ENCODE results near the gene PRMT3.
"Not testable (repeated sequence)": the region's sequence is repeated elsewhere in the genome, so short reads cannot be mapped to it uniquely, and the experiment has no call there.

The PRMT3 gene

DNA sequence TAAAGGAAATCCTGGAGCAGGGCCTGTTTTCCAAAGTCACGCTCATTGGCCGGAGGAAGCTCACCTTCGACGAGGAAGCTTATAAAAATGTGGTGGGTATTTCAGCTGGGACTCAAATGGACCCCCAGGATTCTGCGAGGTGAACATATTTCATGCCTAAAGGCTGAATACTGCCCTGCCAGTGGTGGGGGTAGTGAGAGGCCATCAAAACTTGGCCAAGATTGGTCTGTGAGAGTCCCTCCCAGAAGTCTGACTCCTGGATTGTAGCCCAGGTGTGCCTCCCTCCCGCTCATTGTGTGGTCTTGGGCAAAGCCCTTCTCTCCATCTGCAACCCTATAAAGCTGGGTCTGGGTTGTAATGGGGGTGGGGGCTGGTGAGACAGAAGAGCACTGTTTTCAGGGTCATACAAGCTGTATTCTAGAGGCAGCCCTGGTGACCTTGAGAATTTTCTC lies 23.1 kb upstream of the PRMT3 start:
- ATAC-seq (replicated peaks): no peak
- H3K36me3 Mint-ChIP-seq (ENCODE audit: insufficient read depth): peaks cover 14% of the 10 kb centered on the region
- no peaks in the 10 kb centered on the region for H3K9me3 Mint-ChIP-seq
- H3K4me3 Mint-ChIP-seq: peak overlapping the region; percentile 76 to 83
- peaks cover 46 to 61% of the 10 kb centered on the region in 2 donors for H3K4me1 Mint-ChIP-seq (ENCODE audit: low read depth in 2 of 2)
- H3K27me3 Mint-ChIP-seq: no peaks in the 10 kb centered on the region
- DNase-seq: no peak
- H3K27ac Mint-ChIP-seq: peak overlapping the region; percentile 76 to 90

DNA sequence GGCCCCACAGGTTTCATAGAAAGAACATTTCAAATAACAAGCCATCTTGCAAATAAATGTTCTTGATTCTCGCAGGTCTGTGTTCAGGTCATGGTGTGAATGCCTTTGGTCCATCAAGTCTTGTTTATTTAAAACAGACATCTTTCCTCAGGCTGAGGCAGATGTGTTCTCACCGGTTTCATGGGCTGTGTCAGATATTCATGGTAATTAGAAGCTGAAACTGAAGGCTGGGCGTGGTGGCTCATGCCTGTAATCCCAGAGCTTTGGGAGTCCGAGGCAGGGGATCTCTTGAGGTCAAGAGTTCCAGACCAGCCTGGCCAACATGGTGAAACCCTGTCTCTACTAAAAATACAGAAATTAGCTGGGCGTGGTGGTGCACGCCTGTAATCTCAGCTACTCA lies 22.1 kb upstream of the PRMT3 start:
- Mint-ChIP-seq H3K4me1 (ENCODE audit: low read depth in 2 of 2) (peaks cover 43 to 59% of the 10 kb centered on the region in 2 donors), H3K4me3 (peak overlapping the region; percentile 76 to 83)
- ATAC-seq (replicated peaks): not testable (repeated sequence)

DNA sequence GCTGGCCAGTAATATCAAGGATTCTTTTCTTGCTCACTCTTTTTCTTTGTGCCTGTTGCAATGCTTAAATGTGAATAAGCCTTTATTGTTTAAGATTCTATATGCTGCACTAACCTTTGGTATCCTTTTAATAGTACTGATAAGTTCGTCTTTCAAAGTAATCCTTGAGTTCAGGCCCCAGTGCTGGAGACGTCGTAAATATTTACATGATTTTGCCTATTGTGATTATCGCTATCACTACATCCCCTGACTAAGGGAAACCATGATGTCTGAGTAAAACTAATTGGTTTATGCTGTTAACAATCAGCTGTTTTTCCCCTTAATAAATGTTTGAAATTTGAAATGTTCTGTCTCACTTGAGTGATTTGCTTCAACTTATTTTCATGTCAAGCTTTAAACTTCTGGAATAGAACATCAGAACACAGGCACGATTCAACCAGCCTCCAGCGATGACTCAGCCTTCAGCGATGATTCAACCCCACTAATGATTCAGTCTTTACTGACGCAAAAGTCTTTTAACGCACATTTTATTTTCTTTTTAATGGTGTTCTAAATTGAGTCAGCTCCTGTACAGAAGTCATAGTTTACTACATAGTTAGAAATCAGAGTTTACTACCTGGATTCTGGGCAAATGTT lies 20.1 kb upstream of the PRMT3 start:
- Mint-ChIP-seq H3K27ac (peak overlapping the region; percentile 28 to 67), H3K4me1 (ENCODE audit: low read depth in 2 of 2) (peaks cover 37 to 46% of the 10 kb centered on the region in 2 donors), H3K27me3 (no peaks in the 10 kb centered on the region), H3K4me3 (peak overlapping the region in 1 of 2 donors; percentile 15), H3K36me3 (ENCODE audit: insufficient read depth) (peaks cover 18% of the 10 kb centered on the region), H3K9me3 (no peaks in the 10 kb centered on the region)
- ATAC-seq (replicated peaks) (no peak), DNase-seq (no peak)

More for the DNA sequence above, 22.1 kb upstream of the PRMT3 start:
- Mint-ChIP-seq H3K36me3 (ENCODE audit: insufficient read depth) (peaks cover 14% of the 10 kb centered on the region), H3K27ac (peak overlapping the region in 1 of 2 donors; percentile 90)
- not testable (repeated sequence) for H3K9me3 Mint-ChIP-seq, DNase-seq, H3K27me3 Mint-ChIP-seq

DNA sequence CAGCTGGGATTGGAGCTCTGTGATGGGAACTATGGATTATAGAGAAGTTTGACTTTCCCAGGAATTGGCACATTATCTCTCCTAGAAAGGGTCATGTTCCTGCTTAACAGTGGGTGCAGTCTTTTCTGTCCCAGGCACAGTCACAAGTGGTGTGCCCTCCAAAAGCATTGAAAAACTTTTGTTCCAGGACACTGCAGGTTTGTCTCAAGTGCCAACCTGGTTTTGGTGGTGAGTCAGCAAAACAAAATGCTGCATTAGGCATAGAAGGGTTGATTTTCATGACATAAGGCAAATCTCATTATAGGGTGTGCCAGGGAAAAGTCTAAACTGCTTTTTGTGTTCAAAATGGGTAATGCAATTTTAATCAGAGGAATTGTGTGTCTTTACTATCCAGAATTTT lies 19.1 kb upstream of the PRMT3 start:
- ATAC-seq (replicated peaks): no peak
- Mint-ChIP-seq H3K4me1 (ENCODE audit: low read depth in 2 of 2) (peaks cover 27 to 40% of the 10 kb centered on the region in 2 donors), H3K4me3 (no peak overlapping the region), H3K27me3 (no peaks in the 10 kb centered on the region), H3K27ac (peak overlapping the region in 1 of 2 donors; percentile 66), H3K9me3 (no peaks in the 10 kb centered on the region), H3K36me3 (ENCODE audit: insufficient read depth) (peaks cover 16% of the 10 kb centered on the region)
- no peak for DNase-seq

DNA sequence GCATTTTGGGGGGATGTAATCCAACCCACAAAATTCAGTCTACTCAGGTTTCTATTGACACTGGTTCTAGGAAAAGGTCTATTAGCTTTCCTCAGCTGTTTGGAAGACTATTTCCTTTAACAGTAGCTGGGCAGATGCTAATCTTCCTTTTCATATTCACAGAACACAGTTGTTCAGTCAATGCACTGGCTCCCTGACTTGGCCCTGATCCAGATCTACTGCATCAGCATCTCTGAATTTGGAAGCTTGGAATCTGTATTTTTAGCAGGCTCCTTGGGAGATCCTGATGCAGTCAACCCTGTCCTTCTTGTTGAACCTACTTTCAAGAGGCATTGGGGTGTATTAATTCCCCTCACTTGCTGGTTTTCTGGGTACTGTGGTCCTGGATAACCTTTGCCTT lies 17.7 kb upstream of the PRMT3 start:
- H3K27ac Mint-ChIP-seq: no peak overlapping the region
- no peaks in the 10 kb centered on the region for H3K9me3 Mint-ChIP-seq
- DNase-seq (no peak), ATAC-seq (replicated peaks) (no peak)
- H3K4me1 Mint-ChIP-seq (ENCODE audit: low read depth in 2 of 2): peaks cover 24 to 34% of the 10 kb centered on the region in 2 donors
- H3K27me3 Mint-ChIP-seq: no peaks in the 10 kb centered on the region
- H3K4me3 Mint-ChIP-seq: no peak overlapping the region
- H3K36me3 Mint-ChIP-seq (ENCODE audit: insufficient read depth): peaks cover 15% of the 10 kb centered on the region

DNA sequence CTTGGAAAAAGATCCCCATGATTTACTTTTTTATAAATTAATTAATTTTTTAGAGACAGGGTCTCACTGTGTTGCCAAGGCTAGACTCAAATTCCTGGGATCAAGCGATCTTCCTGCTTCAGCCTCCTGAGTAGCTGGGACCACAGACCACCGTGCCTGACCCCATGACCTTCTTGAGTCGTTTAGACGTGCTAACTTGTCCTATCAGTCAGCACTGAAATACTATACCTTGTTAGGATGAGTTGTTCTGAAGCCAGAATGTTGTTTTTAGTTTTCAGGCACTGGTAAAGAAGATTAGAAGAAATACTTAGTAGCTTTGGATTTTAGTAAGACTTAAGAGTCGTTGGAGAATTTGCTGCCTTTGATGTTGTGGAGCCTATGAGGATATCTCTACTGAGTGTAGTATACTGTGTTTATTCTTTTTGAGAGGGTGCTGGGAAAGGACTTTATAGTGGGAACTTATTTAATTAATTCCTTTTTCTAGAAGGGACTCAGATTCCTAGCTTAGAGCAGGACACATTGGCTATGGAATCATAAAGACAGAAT lies 15.4 kb upstream of the PRMT3 start:
- Mint-ChIP-seq H3K9me3 (no peaks in the 10 kb centered on the region), H3K4me3 (no peak overlapping the region), H3K4me1 (ENCODE audit: low read depth in 2 of 2) (peaks cover 5 to 14% of the 10 kb centered on the region in 2 donors), H3K27me3 (no peaks in the 10 kb centered on the region), H3K36me3 (ENCODE audit: insufficient read depth) (peaks cover 13% of the 10 kb centered on the region), H3K27ac (no peak overlapping the region)
- no peak for ATAC-seq (replicated peaks)
- no peak for DNase-seq

DNA sequence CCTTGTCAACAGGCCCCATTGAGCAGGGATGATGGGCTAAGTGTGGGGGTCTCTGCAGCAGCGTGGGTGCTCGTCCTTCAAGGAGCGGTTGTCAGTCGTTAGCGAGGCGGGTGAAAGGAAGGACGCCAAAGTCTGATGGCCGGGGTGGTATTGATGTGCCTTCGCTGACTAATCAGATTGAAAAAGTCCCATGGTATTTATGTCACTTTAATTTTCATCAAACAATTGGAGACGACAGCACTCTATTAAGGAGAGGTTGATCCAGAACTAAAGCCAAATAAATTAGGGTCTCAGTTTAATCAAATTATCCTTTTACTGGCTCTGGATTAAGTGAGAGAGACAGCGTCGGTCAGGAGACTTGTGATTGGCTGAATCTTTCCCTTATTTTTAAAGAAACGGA lies 14.4 kb upstream of the PRMT3 start:
- Mint-ChIP-seq H3K27ac (no peak overlapping the region), H3K27me3 (no peaks in the 10 kb centered on the region), H3K9me3 (no peaks in the 10 kb centered on the region), H3K36me3 (ENCODE audit: insufficient read depth) (peaks cover 11% of the 10 kb centered on the region), H3K4me3 (no peak overlapping the region), H3K4me1 (ENCODE audit: low read depth in 2 of 2) (peaks cover 0 to 9% of the 10 kb centered on the region in 2 donors)
- DNase-seq (no peak), ATAC-seq (replicated peaks) (no peak)

DNA sequence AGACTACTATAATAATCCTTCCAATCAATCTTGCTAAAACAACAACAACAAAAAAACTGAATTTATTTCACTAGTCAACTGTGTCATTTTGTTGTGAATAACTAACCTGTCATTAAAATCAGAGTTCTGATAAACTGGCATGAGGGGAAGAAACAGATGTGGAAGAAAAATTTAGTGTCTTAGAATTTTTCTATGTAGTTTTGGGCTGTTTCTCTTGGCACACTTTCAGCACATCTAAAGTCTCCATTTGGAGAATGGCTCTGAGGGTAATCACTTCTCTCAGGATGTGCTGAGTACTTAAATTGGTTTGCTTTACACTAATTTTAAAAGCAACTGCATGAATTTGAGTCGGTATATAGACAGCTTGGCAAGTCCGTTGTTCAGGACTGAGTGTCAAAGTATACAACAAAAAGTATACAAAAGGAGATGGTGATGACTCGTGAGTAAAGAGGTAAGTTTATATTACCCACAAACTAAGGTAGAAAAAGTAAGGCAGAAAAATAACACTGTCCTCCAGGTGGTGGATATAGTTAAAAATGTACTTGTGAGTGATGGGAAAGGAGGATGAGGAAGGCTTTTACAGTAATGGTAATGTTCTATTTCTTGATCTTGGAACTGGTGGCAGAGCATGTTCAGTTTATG lies 13.8 kb upstream of the PRMT3 start:
- no peaks in the 10 kb centered on the region for H3K27me3 Mint-ChIP-seq
- peaks cover 0 to 7% of the 10 kb centered on the region in 2 donors for H3K4me1 Mint-ChIP-seq (ENCODE audit: low read depth in 2 of 2)
- no peak for ATAC-seq (replicated peaks)
- peak overlapping the region in 1 of 2 donors; percentile 64 for H3K27ac Mint-ChIP-seq
- H3K4me3 Mint-ChIP-seq: no peak overlapping the region
- DNase-seq: no peak
- H3K36me3 Mint-ChIP-seq (ENCODE audit: insufficient read depth): peaks cover 11% of the 10 kb centered on the region
- H3K9me3 Mint-ChIP-seq: no peaks in the 10 kb centered on the region

DNA sequence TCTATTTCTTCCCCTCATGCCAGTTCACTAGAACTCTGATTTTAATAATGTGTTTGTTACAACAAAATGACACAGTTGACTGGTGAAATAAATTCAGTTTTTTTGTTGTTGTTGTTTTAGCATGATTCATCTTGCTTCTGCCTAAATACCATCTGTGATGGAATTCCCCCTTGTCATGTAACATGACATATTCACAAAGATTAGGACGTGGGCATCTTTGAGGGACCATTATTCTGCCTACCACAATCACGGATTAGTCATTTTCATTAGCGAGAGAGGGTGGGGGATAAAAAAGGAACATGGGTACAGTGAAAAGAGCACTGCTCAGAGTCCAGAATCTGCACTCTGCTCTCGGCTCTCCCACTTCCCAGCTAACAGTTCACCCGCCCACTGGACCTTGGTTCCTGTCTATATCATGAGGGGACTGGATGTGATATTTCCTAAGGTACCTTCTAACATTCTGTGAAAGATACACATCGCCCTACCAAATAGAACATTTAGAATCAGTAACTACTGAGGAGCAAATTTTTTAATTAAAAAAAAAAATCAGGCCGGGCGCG lies 12.7 kb upstream of the PRMT3 start:
- no peaks in the 10 kb centered on the region for H3K9me3 Mint-ChIP-seq
- H3K36me3 Mint-ChIP-seq (ENCODE audit: insufficient read depth): peaks cover 16% of the 10 kb centered on the region
- peak overlapping the region in 1 of 2 donors; percentile 64 for H3K27ac Mint-ChIP-seq
- H3K4me1 Mint-ChIP-seq (ENCODE audit: low read depth in 2 of 2): peaks cover 0 to 4% of the 10 kb centered on the region in 2 donors
- no peak overlapping the region for H3K4me3 Mint-ChIP-seq
- no peak for DNase-seq
- H3K27me3 Mint-ChIP-seq: no peaks in the 10 kb centered on the region
- ATAC-seq (replicated peaks): no peak

DNA sequence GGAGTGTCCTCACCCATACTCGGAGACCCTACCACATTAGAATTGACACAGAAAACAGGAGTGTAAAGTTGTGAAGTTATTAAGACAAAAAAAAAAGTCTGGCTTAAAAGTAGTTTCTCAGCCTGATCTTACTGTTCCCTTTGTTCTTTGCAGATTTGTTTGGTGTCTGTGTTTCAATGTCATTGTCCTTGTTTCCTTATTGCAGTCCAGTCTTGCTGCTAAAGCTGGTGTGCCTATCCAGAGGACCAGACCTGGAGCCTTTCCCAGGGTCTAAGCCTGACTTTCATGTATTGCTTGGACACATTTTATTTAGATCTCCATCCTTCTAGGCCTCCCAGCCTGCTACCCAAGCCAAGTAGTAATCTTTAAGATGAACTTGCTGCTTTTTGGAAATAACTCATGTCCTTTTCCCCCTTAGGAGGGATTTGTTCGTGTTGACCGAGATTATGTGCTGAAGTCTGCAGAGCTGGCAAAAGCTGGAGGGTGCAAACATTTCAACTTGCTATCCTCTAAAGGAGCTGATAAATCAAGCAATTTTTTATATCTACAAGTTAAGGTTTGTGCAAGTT lies 11.3 kb upstream of the PRMT3 start:
- no peak overlapping the region for H3K27ac Mint-ChIP-seq
- ATAC-seq (replicated peaks) (no peak), DNase-seq (no peak)
- no peaks in the 10 kb centered on the region for H3K9me3 Mint-ChIP-seq
- no peaks in the 10 kb centered on the region for H3K27me3 Mint-ChIP-seq
- no peak overlapping the region for H3K4me3 Mint-ChIP-seq
- H3K4me1 Mint-ChIP-seq (ENCODE audit: low read depth in 2 of 2): peaks cover 0 to 4% of the 10 kb centered on the region in 2 donors
- peaks cover 19% of the 10 kb centered on the region for H3K36me3 Mint-ChIP-seq (ENCODE audit: insufficient read depth)

DNA sequence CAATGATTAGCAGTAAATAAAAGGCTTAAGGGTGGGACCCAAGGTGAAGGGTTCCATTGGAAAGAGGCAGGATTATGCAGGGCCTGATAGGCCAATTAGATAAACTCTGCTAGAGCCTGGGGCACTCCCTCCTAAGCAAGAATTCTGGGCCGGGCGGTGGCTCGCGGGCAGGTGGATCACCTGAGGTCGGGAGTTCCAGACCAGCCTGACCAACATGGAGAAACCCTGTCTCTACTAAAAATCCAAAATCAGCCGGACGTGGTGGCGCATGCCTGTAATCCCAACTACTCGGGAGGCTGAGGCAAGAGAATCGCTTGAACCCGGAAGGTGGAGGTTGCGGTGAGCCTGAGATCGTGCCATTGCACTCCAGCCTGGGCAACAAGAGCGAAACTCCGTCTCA lies 1.5 kb upstream of the PRMT3 start:
- H3K27ac Mint-ChIP-seq: peak overlapping the region; percentile 99

DNA sequence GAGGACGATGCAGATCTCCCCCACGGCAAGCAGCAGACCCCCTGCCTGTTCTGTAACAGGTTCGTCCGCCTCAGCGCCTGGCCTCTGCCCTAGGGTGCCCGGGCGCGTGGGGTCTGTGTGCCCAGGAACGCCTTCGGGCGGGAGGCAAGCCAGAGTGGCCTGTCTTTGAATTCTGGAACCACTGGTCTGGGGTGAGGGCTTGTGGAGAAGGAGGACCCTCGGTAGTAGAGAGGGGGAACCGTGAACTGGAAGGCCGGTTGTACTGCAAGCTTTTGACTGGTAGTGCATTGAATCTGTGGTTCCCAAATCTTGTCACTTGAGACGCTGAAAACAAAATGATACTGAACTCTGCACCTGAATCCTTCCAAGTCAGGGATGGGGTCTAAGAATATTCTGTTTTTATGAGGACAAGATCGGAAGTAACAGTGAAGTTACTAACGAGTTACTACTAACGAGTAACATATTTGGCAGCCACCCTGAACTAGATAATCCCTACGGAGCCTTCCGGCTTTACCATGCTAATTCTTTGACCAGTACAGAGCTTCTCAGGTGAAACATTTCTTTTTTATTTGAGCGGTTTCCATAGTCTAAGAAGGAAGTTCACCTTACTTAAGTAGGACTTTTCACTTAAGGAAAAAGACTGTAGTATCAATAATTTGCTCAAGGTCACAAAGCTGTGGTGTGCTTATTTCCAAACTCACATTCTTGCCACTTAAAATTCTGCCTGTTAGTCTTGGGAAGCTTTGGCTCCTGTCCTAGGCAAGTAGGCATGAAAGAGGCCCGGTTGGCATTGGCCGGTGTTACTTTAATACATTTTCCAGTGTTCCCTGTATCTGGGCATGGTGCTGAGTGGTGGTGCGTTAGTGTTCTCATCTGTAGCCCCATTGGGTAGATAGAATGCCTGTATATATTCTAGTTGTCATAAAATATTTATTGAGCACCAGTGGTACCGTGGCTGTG lies 860 bp downstream of the PRMT3 start:
- peak; percentile 0 for ATAC-seq (replicated peaks)
- H3K36me3 Mint-ChIP-seq (ENCODE audit: insufficient read depth): peaks cover 35% of the 10 kb centered on the region
- H3K27me3 Mint-ChIP-seq: no peaks in the 10 kb centered on the region
- H3K27ac Mint-ChIP-seq: peak overlapping the region; percentile 99
- peaks cover 22 to 23% of the 10 kb centered on the region in 2 donors for H3K4me1 Mint-ChIP-seq (ENCODE audit: low read depth in 2 of 2)
- no peaks in the 10 kb centered on the region for H3K9me3 Mint-ChIP-seq
- DNase-seq: no peak
- H3K4me3 Mint-ChIP-seq: peak overlapping the region; percentile 97 to 98

More for the DNA sequence above, 1.5 kb upstream of the PRMT3 start:
- not testable (repeated sequence) for DNase-seq; H3K27me3 Mint-ChIP-seq; H3K9me3 Mint-ChIP-seq; ATAC-seq (replicated peaks)
- peaks cover 27% of the 10 kb centered on the region for H3K36me3 Mint-ChIP-seq (ENCODE audit: insufficient read depth)
- peaks cover 22 to 23% of the 10 kb centered on the region in 2 donors for H3K4me1 Mint-ChIP-seq (ENCODE audit: low read depth in 2 of 2)
- H3K4me3 Mint-ChIP-seq: peak overlapping the region; percentile 43 to 98

Measured in effector memory CD8-positive, alpha-beta T cell (primary cell).